Measurements from ENCODE around the gene TRIM28.

- no peak for TF ChIP-seq POLR2A (IDR thresholded peaks at IDR 0.05; ENCODE audit: low read length)
- TF ChIP-seq GATA1 (IDR thresholded peaks at IDR 0.05; ENCODE audit: low read depth, low read length) = no peak
These were observed 6.7 kb upstream of the TRIM28 start for GRCh38 chr19:58536852-58537798.

Measured in erythroblast (primary cell).